WERI-Rb-1 (cell line): Measurements from ENCODE around the gene GRAMD1B.

Experiments
- DNase-seq: peaks from one replicate; pipeline ENCODE4 v3.0.0-alpha.2; 2020
- H3K27ac ChIP-seq: fragments of 250-450 bp; sonication (Bioruptor Pico); 2 replicates; pipeline ENCODE4 v1.5.1; 2020; ENCODE audit warnings: mild to moderate bottlenecking, moderate library complexity
- H3K27me3 ChIP-seq: fragments of 250-450 bp; sonication (Bioruptor Pico); 2 replicates; pipeline ENCODE4 v1.5.1; 2021; ENCODE audit warnings: mild to moderate bottlenecking, low read depth, moderate library complexity; ENCODE audit not compliant: insufficient read depth, severe bottlenecking
- H3K36me3 ChIP-seq: fragments of 250-450 bp; sonication (Bioruptor Pico); 2 replicates; pipeline ENCODE4 v1.5.1; 2020; ENCODE audit warnings: mild to moderate bottlenecking, moderate library complexity
- H3K4me3 ChIP-seq: 2 replicates; pipeline ENCODE4 v1.5.1; 2011; ENCODE audit warnings: low read depth, mild to moderate bottlenecking, control low read depth, low read length
- H3K9me3 ChIP-seq: fragments of 250-450 bp; sonication (Bioruptor Pico); 2 replicates; pipeline ENCODE4 v1.5.1; 2021; ENCODE audit warnings: mild to moderate bottlenecking, moderate library complexity; ENCODE audit not compliant: severe bottlenecking
- CTCF ChIP-seq: IDR thresholded peaks from 2 replicates; pipeline ENCODE4 v1.5.1; 2011; ENCODE audit warnings: low read depth, mild to moderate bottlenecking, control low read depth, inconsistent platforms, low read length

Gene GRAMD1B

GRCh38 chr11:123527947-123528346 is 97.9 kb downstream of the GRAMD1B start:
- Histone ChIP-seq H3K36me3 (no peaks in the 10 kb centered on the region; the same call in 1 of the 2 replicates), H3K9me3 (no peaks in the 10 kb centered on the region), H3K27ac (no peak overlapping the region), H3K4me3 (no peak overlapping the region), H3K27me3 (no peaks in the 10 kb centered on the region)
- no peak for DNase-seq
- TF ChIP-seq CTCF, result no peak

DNA sequence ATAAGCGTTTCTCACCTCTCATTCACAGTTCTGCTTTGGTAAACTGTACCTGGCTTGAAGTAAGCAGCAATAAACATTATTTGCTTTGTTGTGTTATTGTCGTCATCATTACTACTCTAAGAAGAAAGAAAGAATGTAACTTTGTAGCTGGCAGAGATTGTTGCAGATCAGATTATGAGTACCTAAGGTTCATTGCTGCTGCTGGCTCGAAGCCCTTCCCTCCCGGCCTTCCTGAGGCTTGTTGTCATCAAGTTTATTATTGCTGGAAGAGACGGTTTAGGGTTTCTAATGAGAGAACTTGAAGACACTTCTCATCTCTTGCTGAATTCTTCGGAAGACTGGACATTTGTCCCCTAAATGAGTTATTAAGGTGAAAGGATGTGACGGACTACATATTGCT is 101.3 kb downstream of the GRAMD1B start:
- Histone ChIP-seq H3K27me3 (no peaks in the 10 kb centered on the region), H3K9me3 (no peaks in the 10 kb centered on the region), H3K27ac (no peak overlapping the region), H3K4me3 (no peak overlapping the region), H3K36me3 (peaks cover 3% of the 10 kb centered on the region; the same call in 1 of the 2 replicates)
- TF ChIP-seq CTCF, result no peak
- no peak for DNase-seq

GRCh38 chr11:123532131-123532530 is 102.1 kb downstream of the GRAMD1B start:
- no peak for TF ChIP-seq CTCF
- H3K27me3 ChIP-seq, result no peaks in the 10 kb centered on the region
- H3K36me3 ChIP-seq, result peaks cover 3% of the 10 kb centered on the region; the same call in 1 of the 2 replicates
- no peak for DNase-seq
- no peak overlapping the region for H3K27ac ChIP-seq
- no peak overlapping the region for H3K4me3 ChIP-seq
- no peaks in the 10 kb centered on the region for H3K9me3 ChIP-seq

DNA sequence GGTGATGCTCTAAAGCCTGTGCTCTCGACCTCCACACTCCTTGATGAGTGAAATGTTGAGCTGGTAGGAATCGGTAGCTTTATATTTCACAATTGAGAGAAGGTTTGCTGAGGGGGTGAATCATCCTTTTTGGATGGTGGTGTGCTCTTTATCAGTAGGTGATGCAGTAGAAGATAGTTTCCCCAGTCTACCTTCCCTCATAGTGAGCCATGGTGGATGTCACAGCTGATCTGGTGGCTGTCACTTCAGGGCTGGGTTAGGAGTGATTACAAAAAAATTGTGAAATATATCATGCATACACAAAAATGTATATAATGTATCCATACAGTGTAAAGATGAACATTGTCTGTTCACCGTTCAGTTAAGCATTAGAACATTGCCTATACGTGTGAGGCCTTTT is 105.3 kb downstream of the GRAMD1B start:
- H3K27me3 ChIP-seq, result no peaks in the 10 kb centered on the region
- TF ChIP-seq CTCF, result no peak
- no peaks in the 10 kb centered on the region for H3K9me3 ChIP-seq
- DNase-seq, result no peak
- peaks cover 3% of the 10 kb centered on the region; the same call in 1 of the 2 replicates for H3K36me3 ChIP-seq
- H3K4me3 ChIP-seq, result no peak overlapping the region
- no peak overlapping the region for H3K27ac ChIP-seq

- TF ChIP-seq CTCF, result no peak
- H3K4me3 ChIP-seq, result no peak overlapping the region
Measured at GRCh38 chr11:123536690-123537437, 106.8 kb downstream of the GRAMD1B start.

DNA sequence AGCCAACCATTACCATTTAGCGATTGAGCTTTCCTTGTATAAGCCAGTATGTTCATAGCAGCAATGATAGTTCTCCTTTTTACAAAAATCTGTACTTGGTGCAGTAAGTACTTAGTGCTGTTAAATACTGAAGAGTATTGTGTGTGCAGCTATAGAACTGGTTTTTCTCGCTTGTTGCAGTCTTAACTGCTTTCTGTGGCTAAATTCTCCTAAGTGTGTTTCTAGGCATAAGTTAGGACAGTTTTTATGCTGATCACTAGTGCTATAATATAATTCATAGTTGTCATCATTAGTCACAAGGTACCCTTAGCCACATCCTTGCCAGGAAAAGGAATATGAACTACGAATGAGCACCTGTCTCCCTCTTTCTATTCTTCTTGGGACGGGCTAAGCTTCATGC is 107.7 kb downstream of the GRAMD1B start:
- H3K27ac ChIP-seq, result no peak overlapping the region

More at GRCh38 chr11:123536690-123537437, 106.8 kb downstream of the GRAMD1B start:
- no peak overlapping the region for H3K27ac ChIP-seq
- peaks cover 5% of the 10 kb centered on the region for H3K36me3 ChIP-seq
- H3K9me3 ChIP-seq, result no peaks in the 10 kb centered on the region
- no peaks in the 10 kb centered on the region for H3K27me3 ChIP-seq
- DNase-seq, result no peak

More for the DNA sequence above, 107.7 kb downstream of the GRAMD1B start:
- TF ChIP-seq CTCF, result no peak
- no peak for DNase-seq
- Histone ChIP-seq H3K27me3 (no peaks in the 10 kb centered on the region), H3K4me3 (no peak overlapping the region), H3K9me3 (no peaks in the 10 kb centered on the region), H3K36me3 (peaks cover 5% of the 10 kb centered on the region)
